ENCODE results near the gene ARHGEF10L. TPM values are rescaled to one million over a fixed set of nuclear protein-coding genes. Genes with fewer than 3 reads are reported as not detected.

Gene ARHGEF10L
- total RNA-seq, 3 donors from 2014 or later (not counting 1 experiment from before 2014, with no cell fraction given), result 0.70 to 1.7 (median 0.94) TPM

DNA sequence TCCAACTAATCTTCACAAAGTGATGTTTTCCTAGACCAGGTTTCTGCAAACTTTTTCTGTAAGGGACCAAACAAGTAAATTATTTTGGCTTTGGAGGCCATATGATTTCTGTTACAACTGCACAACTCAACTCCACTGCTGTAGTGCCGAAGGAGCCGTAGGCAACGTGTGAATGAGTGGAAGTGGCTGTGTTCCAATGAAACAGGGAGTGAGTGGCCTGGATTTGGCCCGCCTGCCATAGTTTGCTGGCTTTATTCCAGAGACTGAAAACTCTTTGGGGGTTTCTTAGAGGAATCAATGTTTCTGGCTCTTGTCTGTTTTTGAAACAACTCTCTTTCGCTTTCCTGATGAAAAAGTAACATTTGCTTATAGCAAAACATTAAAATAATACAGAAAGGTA lies 203.1 kb downstream of the ARHGEF10L start:
- no peaks in the 10 kb centered on the region for H3K4me1 ChIP-seq (ENCODE audit: control insufficient read depth, insufficient read depth, low read length)
- intact Hi-C loops (cut with micrococcal nuclease), result no loop called here
- H3K27me3 Mint-ChIP-seq (ENCODE audit: low read depth in 2 of 2), result peaks cover 0 to 6% of the 10 kb centered on the region in 2 donors
- no peak overlapping the region for H3K27ac Mint-ChIP-seq
- H3K27me3 ChIP-seq (ENCODE audit: control insufficient read depth, insufficient read depth, low read length), result no peaks in the 10 kb centered on the region
- ATAC-seq (no peak), DNase-seq (no peak)
- H3K9me3 Mint-ChIP-seq, result no peaks in the 10 kb centered on the region
- no peak for TF ChIP-seq CTCF (IDR thresholded peaks at IDR 0.05)
- no peak overlapping the region for H3K27ac ChIP-seq (ENCODE audit: low read length)
- H3K4me3 Mint-ChIP-seq, result no peak overlapping the region
- no peaks in the 10 kb centered on the region for H3K9me3 ChIP-seq (ENCODE audit: control insufficient read depth, insufficient read depth, low read length)
- no peaks in the 10 kb centered on the region for H3K36me3 Mint-ChIP-seq
- no peaks in the 10 kb centered on the region for H3K4me1 Mint-ChIP-seq
- H3K4me3 ChIP-seq (ENCODE audit: low read length), result no peak overlapping the region
- WGBS (ENCODE audit: insufficient coverage), result 79% methylated on average over 4 of the region's 5 CpGs
- H3K36me3 ChIP-seq (ENCODE audit: control insufficient read depth, insufficient read depth, low read length), result no peaks in the 10 kb centered on the region

- Histone ChIP-seq H3K4me1 (ENCODE audit: control insufficient read depth, insufficient read depth, low read length) (no peaks in the 10 kb centered on the region), H3K27me3 (ENCODE audit: control insufficient read depth, insufficient read depth, low read length) (no peaks in the 10 kb centered on the region), H3K4me3 (ENCODE audit: low read length) (no peak overlapping the region), H3K9me3 (ENCODE audit: control insufficient read depth, insufficient read depth, low read length) (no peaks in the 10 kb centered on the region), H3K27ac (ENCODE audit: low read length) (no peak overlapping the region), H3K36me3 (ENCODE audit: control insufficient read depth, insufficient read depth, low read length) (no peaks in the 10 kb centered on the region)
- Mint-ChIP-seq H3K9me3 (no peaks in the 10 kb centered on the region), H3K4me1 (no peaks in the 10 kb centered on the region), H3K27ac (no peak overlapping the region), H3K4me3 (no peak overlapping the region), H3K36me3 (no peaks in the 10 kb centered on the region), H3K27me3 (ENCODE audit: low read depth in 2 of 2) (peaks cover 0 to 6% of the 10 kb centered on the region in 2 donors)
- ATAC-seq (no peak), DNase-seq (no peak)
- 54% methylated on average over 9 of the region's 11 CpGs for WGBS (ENCODE audit: insufficient coverage)
- no peak for TF ChIP-seq CTCF (IDR thresholded peaks at IDR 0.05)
- intact Hi-C loops (cut with micrococcal nuclease), result no loop called here
Observed at GRCh38 chr1:17743008-17743647, 203.6 kb downstream of the ARHGEF10L start.

DNA sequence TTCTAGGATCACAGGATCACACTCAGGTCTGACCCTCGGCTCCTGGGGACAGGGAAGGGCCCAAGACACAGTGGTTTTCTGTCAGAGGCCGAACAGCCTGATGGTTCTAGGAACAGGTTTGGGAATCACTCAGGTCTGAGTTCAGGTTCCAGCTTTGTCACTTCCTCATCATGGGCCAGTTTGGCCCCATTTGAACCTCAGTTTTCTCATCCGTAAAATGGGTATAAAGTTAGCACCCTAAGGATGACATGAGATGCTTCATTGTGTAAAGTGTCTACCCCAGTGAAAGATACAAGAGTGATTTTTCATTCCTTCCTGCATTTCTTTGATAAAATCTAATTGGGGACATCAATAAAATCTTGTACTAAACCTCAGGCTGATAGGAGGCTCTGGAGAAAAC lies 204.4 kb downstream of the ARHGEF10L start:
- no peak overlapping the region for H3K27ac Mint-ChIP-seq
- no peaks in the 10 kb centered on the region for H3K9me3 Mint-ChIP-seq
- H3K4me1 Mint-ChIP-seq, result no peaks in the 10 kb centered on the region
- DNase-seq (no peak), ATAC-seq (no peak)
- H3K27me3 Mint-ChIP-seq (ENCODE audit: low read depth in 2 of 2), result peaks cover 0 to 6% of the 10 kb centered on the region in 2 donors
- H3K36me3 Mint-ChIP-seq, result no peaks in the 10 kb centered on the region
- H3K27me3 ChIP-seq (ENCODE audit: control insufficient read depth, insufficient read depth, low read length), result no peaks in the 10 kb centered on the region
- no peak overlapping the region for H3K27ac ChIP-seq (ENCODE audit: low read length)
- no peaks in the 10 kb centered on the region for H3K9me3 ChIP-seq (ENCODE audit: control insufficient read depth, insufficient read depth, low read length)
- no peak for TF ChIP-seq CTCF (IDR thresholded peaks at IDR 0.05)
- H3K36me3 ChIP-seq (ENCODE audit: control insufficient read depth, insufficient read depth, low read length), result no peaks in the 10 kb centered on the region
- intact Hi-C loops (cut with micrococcal nuclease), result no loop called here
- no peaks in the 10 kb centered on the region for H3K4me1 ChIP-seq (ENCODE audit: control insufficient read depth, insufficient read depth, low read length)
- 78% methylated on average over 3 of the region's 3 CpGs for WGBS (ENCODE audit: insufficient coverage)
- H3K4me3 ChIP-seq (ENCODE audit: low read length), result no peak overlapping the region
- H3K4me3 Mint-ChIP-seq, result no peak overlapping the region
